ENCODE measurements around the gene TRDMT1. TPM values are rescaled to one million over a fixed set of nuclear protein-coding genes. Genes with fewer than 3 reads are reported as not detected.

TRDMT1 gene
- total RNA-seq, 1 experiment from 2014 or later, result 10.3 TPM

- peaks cover 14% of the 10 kb centered on the region for H3K4me1 Mint-ChIP-seq (ENCODE audit: low read depth, unreplicated experiment)
- intact Hi-C loops (cut with micrococcal nuclease; ENCODE audit: unreplicated experiment), result no loop called here
- no peaks in the 10 kb centered on the region for H3K9me3 Mint-ChIP-seq (ENCODE audit: low read depth, unreplicated experiment)
- peaks cover 13% of the 10 kb centered on the region for H3K36me3 Mint-ChIP-seq (ENCODE audit: insufficient read depth, unreplicated experiment)
- no peaks in the 10 kb centered on the region for H3K27me3 Mint-ChIP-seq (ENCODE audit: unreplicated experiment)
- no peak for DNase-seq
- H3K27ac Mint-ChIP-seq (ENCODE audit: unreplicated experiment), result no peak overlapping the region
- BruUV-seq (replicated peaks), result no TSS peak
- CTCF ChIA-PET, result interaction anchor here (0.5 kb wide), 1 partner anchor 201 kb away, joined by 3 read pairs; no protein-coding TSS in a partner anchor
- no peak for TF ChIP-seq CTCF (IDR thresholded peaks at IDR 0.05; ENCODE audit: unreplicated experiment)
- no peak overlapping the region for H3K4me3 Mint-ChIP-seq (ENCODE audit: low read depth, unreplicated experiment)
Observed at GRCh38 chr10:17196573-17196972, 4.9 kb downstream of the TRDMT1 start.

- Mint-ChIP-seq H3K9me3 (ENCODE audit: low read depth, unreplicated experiment) (no peaks in the 10 kb centered on the region), H3K27ac (ENCODE audit: unreplicated experiment) (no peak overlapping the region), H3K4me1 (ENCODE audit: low read depth, unreplicated experiment) (peaks cover 14% of the 10 kb centered on the region), H3K27me3 (ENCODE audit: unreplicated experiment) (no peaks in the 10 kb centered on the region), H3K36me3 (ENCODE audit: insufficient read depth, unreplicated experiment) (peaks cover 8% of the 10 kb centered on the region), H3K4me3 (ENCODE audit: low read depth, unreplicated experiment) (no peak overlapping the region)
- no peak for DNase-seq
- intact Hi-C loops (cut with micrococcal nuclease; ENCODE audit: unreplicated experiment), result no loop called here
- CTCF ChIA-PET, result no interaction called here
- no TSS peak for BruUV-seq (replicated peaks)
- TF ChIP-seq CTCF (IDR thresholded peaks at IDR 0.05; ENCODE audit: unreplicated experiment), result no peak
Observed at GRCh38 chr10:17196045-17196444, 5.4 kb downstream of the TRDMT1 start.

- CTCF ChIA-PET, result interaction anchor here (0.7 kb wide), 1 partner anchor 26 kb away, joined by 4 read pairs; no protein-coding TSS in a partner anchor
- Mint-ChIP-seq H3K4me3 (ENCODE audit: low read depth, unreplicated experiment) (no peak overlapping the region), H3K36me3 (ENCODE audit: insufficient read depth, unreplicated experiment) (no peaks in the 10 kb centered on the region)
Observed at GRCh38 chr10:17195083-17195482, 6.4 kb downstream of the TRDMT1 start.

GRCh38 chr10:17190602-17191001, 10.9 kb downstream of the TRDMT1 start:
- no peaks in the 10 kb centered on the region for H3K9me3 Mint-ChIP-seq (ENCODE audit: low read depth, unreplicated experiment)
- H3K27me3 Mint-ChIP-seq (ENCODE audit: unreplicated experiment), result no peaks in the 10 kb centered on the region
- no TSS peak for BruUV-seq (replicated peaks)
- CTCF ChIA-PET, result interaction anchor here (1.1 kb wide), 1 partner anchor 332 kb away, joined by 3 read pairs; no protein-coding TSS in a partner anchor
- H3K4me1 Mint-ChIP-seq (ENCODE audit: low read depth, unreplicated experiment), result no peaks in the 10 kb centered on the region
- TF ChIP-seq CTCF (IDR thresholded peaks at IDR 0.05; ENCODE audit: unreplicated experiment), result no peak
- intact Hi-C loops (cut with micrococcal nuclease; ENCODE audit: unreplicated experiment), result no loop called here
- no peak for DNase-seq
- H3K27ac Mint-ChIP-seq (ENCODE audit: unreplicated experiment), result no peak overlapping the region
- H3K36me3 Mint-ChIP-seq (ENCODE audit: insufficient read depth, unreplicated experiment), result no peaks in the 10 kb centered on the region
- H3K4me3 Mint-ChIP-seq (ENCODE audit: low read depth, unreplicated experiment), result no peak overlapping the region

More at GRCh38 chr10:17195083-17195482, 6.4 kb downstream of the TRDMT1 start:
- Mint-ChIP-seq H3K9me3 (ENCODE audit: low read depth, unreplicated experiment) (no peaks in the 10 kb centered on the region), H3K27me3 (ENCODE audit: unreplicated experiment) (no peaks in the 10 kb centered on the region), H3K27ac (ENCODE audit: unreplicated experiment) (no peak overlapping the region), H3K4me1 (ENCODE audit: low read depth, unreplicated experiment) (peaks cover 14% of the 10 kb centered on the region)
- no TSS peak for BruUV-seq (replicated peaks)
- DNase-seq, result no peak
- intact Hi-C loops (cut with micrococcal nuclease; ENCODE audit: unreplicated experiment), result no loop called here
- no peak for TF ChIP-seq CTCF (IDR thresholded peaks at IDR 0.05; ENCODE audit: unreplicated experiment)
